ENCODE data around the gene ZBTB32.

Gene ZBTB32

GRCh38 chr19:35702223-35703012 is 1.9 kb upstream of the ZBTB32 start:
- no peak overlapping the region for H3K4me3 ChIP-seq (ENCODE audit: low read depth, low read length)
- TF ChIP-seq MYC (IDR thresholded peaks at IDR 0.05; ENCODE audit: low read depth, low read length), result no peak
- TF ChIP-seq CTCF (IDR thresholded peaks at IDR 0.05; ENCODE audit: low read depth, low read length), result no peak
- TF ChIP-seq POLR2A (IDR thresholded peaks at IDR 0.05; ENCODE audit: extremely low read depth, insufficient read length), result no peak
- no peak for TF ChIP-seq MAX (IDR thresholded peaks at IDR 0.05; ENCODE audit: low read depth, low read length)
- peak; percentile 85 for DNase-seq (ENCODE audit: low read depth)

GRCh38 chr19:35703343-35703742 is 1.0 kb upstream of the ZBTB32 start:
- no peak overlapping the region for H3K4me3 ChIP-seq (ENCODE audit: low read depth, low read length)
- no peak for DNase-seq (ENCODE audit: low read depth)
- TF ChIP-seq CTCF (IDR thresholded peaks at IDR 0.05; ENCODE audit: low read depth, low read length) (no peak), MYC (IDR thresholded peaks at IDR 0.05; ENCODE audit: low read depth, low read length) (no peak), MAX (IDR thresholded peaks at IDR 0.05; ENCODE audit: low read depth, low read length) (no peak), POLR2A (IDR thresholded peaks at IDR 0.05; ENCODE audit: extremely low read depth, insufficient read length) (no peak)

GRCh38 chr19:35708391-35708790 is 4.0 kb downstream of the ZBTB32 start:
- TF ChIP-seq MYC (IDR thresholded peaks at IDR 0.05; ENCODE audit: low read depth, low read length) (no peak), POLR2A (IDR thresholded peaks at IDR 0.05; ENCODE audit: extremely low read depth, insufficient read length) (no peak), CTCF (IDR thresholded peaks at IDR 0.05; ENCODE audit: low read depth, low read length) (no peak), MAX (IDR thresholded peaks at IDR 0.05; ENCODE audit: low read depth, low read length) (no peak)
- no peak for DNase-seq (ENCODE audit: low read depth)
- no peak overlapping the region for H3K4me3 ChIP-seq (ENCODE audit: low read depth, low read length)

- TF ChIP-seq CTCF (IDR thresholded peaks at IDR 0.05; ENCODE audit: low read depth, low read length), result no peak
- TF ChIP-seq MYC (IDR thresholded peaks at IDR 0.05; ENCODE audit: low read depth, low read length), result no peak
- no peak for TF ChIP-seq POLR2A (IDR thresholded peaks at IDR 0.05; ENCODE audit: extremely low read depth, insufficient read length)
- no peak for TF ChIP-seq MAX (IDR thresholded peaks at IDR 0.05; ENCODE audit: low read depth, low read length)
- H3K4me3 ChIP-seq (ENCODE audit: low read depth, low read length), result no peak overlapping the region
- DNase-seq (ENCODE audit: low read depth), result no peak
Observed at GRCh38 chr19:35710784-35711723, 6.7 kb downstream of the ZBTB32 start.

- TF ChIP-seq CTCF (IDR thresholded peaks at IDR 0.05; ENCODE audit: low read depth, low read length) (no peak), POLR2A (IDR thresholded peaks at IDR 0.05; ENCODE audit: extremely low read depth, insufficient read length) (no peak), MAX (IDR thresholded peaks at IDR 0.05; ENCODE audit: low read depth, low read length) (no peak), MYC (IDR thresholded peaks at IDR 0.05; ENCODE audit: low read depth, low read length) (no peak)
- DNase-seq (ENCODE audit: low read depth), result no peak
- H3K4me3 ChIP-seq (ENCODE audit: low read depth, low read length), result no peak overlapping the region
Observed at GRCh38 chr19:35712567-35713505, 8.5 kb downstream of the ZBTB32 start.

Data from NB4 (cell line).